Measurements from ENCODE around the gene CBX2. TPM values are rescaled to one million over a fixed set of nuclear protein-coding genes. Genes with fewer than 3 reads are reported as not detected.

The CBX2 gene
- total RNA-seq, 4 donors from 2014 or later = 4.6 to 12.9 (median 8.7) TPM

GRCh38 chr17:79824234-79824633 is 46.3 kb downstream of the CBX2 start:
- intact Hi-C loops (cut with DNase I) = no loop called here
- 95 to 96% methylated on average over 17 of the region's 17 CpGs for WGBS, 2 donors
- DNase-seq = no peak

GRCh38 chr17:79824893-79825579 is 47.1 kb downstream of the CBX2 start:
- intact Hi-C loops (cut with DNase I) = no loop called here
- H3K9me3 ChIP-seq = no peaks in the 10 kb centered on the region
- no peaks in the 10 kb centered on the region for H3K36me3 ChIP-seq
- TF ChIP-seq POLR2A (IDR thresholded peaks at IDR 0.05) = no peak
- peaks cover 0 to 7% (median 0%) of the 10 kb centered on the region in 3 donors for H3K4me1 ChIP-seq
- no peak for DNase-seq
- peaks cover 0 to 52% (median 0%) of the 10 kb centered on the region in 4 donors for H3K27me3 ChIP-seq
- no peak overlapping the region for H3K27ac ChIP-seq
- no peak overlapping the region for H3K4me3 ChIP-seq
- WGBS, 2 donors = 86 to 87% methylated on average over 4 to 5 of the region's 6 CpGs

More at GRCh38 chr17:79824234-79824633, 46.3 kb downstream of the CBX2 start:
- Histone ChIP-seq H3K27me3 (peaks cover 0 to 60% (median 0%) of the 10 kb centered on the region in 4 donors), H3K4me3 (no peak overlapping the region), H3K27ac (no peak overlapping the region), H3K9me3 (no peaks in the 10 kb centered on the region), H3K4me1 (peaks cover 0 to 7% (median 0%) of the 10 kb centered on the region in 3 donors), H3K36me3 (no peaks in the 10 kb centered on the region)
- TF ChIP-seq, protein P1, sequence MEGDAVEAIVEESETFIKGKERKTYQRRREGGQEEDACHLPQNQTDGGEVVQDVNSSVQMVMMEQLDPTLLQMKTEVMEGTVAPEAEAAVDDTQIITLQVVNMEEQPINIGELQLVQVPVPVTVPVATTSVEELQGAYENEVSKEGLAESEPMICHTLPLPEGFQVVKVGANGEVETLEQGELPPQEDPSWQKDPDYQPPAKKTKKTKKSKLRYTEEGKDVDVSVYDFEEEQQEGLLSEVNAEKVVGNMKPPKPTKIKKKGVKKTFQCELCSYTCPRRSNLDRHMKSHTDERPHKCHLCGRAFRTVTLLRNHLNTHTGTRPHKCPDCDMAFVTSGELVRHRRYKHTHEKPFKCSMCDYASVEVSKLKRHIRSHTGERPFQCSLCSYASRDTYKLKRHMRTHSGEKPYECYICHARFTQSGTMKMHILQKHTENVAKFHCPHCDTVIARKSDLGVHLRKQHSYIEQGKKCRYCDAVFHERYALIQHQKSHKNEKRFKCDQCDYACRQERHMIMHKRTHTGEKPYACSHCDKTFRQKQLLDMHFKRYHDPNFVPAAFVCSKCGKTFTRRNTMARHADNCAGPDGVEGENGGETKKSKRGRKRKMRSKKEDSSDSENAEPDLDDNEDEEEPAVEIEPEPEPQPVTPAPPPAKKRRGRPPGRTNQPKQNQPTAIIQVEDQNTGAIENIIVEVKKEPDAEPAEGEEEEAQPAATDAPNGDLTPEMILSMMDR (IDR thresholded peaks at IDR 0.05) = no peak
- TF ChIP-seq POLR2A (IDR thresholded peaks at IDR 0.05) = no peak

- TF ChIP-seq, protein P1 (IDR thresholded peaks at IDR 0.05) = no peak
- no peak for TF ChIP-seq POLR2A (IDR thresholded peaks at IDR 0.05)
- DNase-seq = no peak
- Histone ChIP-seq H3K36me3 (no peaks in the 10 kb centered on the region), H3K27me3 (peaks cover 0 to 49% (median 0%) of the 10 kb centered on the region in 4 donors), H3K9me3 (no peaks in the 10 kb centered on the region), H3K4me1 (peaks cover 0 to 10% (median 0%) of the 10 kb centered on the region in 3 donors), H3K27ac (no peak overlapping the region), H3K4me3 (no peak overlapping the region)
- intact Hi-C loops (cut with DNase I) = no loop called here
- 95% methylated on average over 3 to 4 of the region's 5 CpGs for WGBS, 2 donors
These were observed 47.6 kb downstream of the CBX2 start for GRCh38 chr17:79825580-79825921.

DNA sequence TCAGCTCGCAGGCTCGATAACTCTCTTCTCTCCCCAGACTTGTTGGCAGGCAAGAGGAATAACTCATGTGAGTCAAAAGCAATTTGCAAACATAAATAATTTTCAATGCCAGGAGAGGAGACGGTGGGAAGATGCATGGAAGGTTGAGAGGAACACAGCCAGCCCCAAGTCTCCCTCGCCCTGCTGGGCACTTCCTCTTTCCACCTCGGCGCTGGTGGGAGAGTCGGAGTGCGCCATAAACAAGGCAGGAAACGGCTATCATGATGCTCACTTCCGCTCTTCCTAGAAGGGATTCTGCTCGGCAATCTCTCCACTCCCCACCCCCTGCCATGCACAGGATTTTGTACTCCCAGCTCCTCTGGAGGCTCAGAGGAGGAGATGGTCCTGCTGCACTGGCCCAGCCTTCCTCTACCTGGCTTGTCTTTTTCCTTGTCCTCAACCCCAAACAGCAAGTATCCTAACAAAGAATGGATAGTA is 48.3 kb downstream of the CBX2 start:
- intact Hi-C loops (cut with DNase I) = no loop called here
- TF ChIP-seq, protein P1 (IDR thresholded peaks at IDR 0.05) = no peak
- no peak for TF ChIP-seq POLR2A (IDR thresholded peaks at IDR 0.05)
- no peak overlapping the region for H3K27ac ChIP-seq
- WGBS, 2 donors = 52 to 54% methylated on average over 11 of the region's 11 CpGs
- peaks cover 0 to 45% (median 0%) of the 10 kb centered on the region in 4 donors for H3K27me3 ChIP-seq
- no peaks in the 10 kb centered on the region for H3K36me3 ChIP-seq
- H3K4me3 ChIP-seq = no peak overlapping the region
- H3K9me3 ChIP-seq = no peaks in the 10 kb centered on the region
- peaks cover 2 to 17% (median 4%) of the 10 kb centered on the region in 3 donors for H3K4me1 ChIP-seq
- DNase-seq = no peak

DNA sequence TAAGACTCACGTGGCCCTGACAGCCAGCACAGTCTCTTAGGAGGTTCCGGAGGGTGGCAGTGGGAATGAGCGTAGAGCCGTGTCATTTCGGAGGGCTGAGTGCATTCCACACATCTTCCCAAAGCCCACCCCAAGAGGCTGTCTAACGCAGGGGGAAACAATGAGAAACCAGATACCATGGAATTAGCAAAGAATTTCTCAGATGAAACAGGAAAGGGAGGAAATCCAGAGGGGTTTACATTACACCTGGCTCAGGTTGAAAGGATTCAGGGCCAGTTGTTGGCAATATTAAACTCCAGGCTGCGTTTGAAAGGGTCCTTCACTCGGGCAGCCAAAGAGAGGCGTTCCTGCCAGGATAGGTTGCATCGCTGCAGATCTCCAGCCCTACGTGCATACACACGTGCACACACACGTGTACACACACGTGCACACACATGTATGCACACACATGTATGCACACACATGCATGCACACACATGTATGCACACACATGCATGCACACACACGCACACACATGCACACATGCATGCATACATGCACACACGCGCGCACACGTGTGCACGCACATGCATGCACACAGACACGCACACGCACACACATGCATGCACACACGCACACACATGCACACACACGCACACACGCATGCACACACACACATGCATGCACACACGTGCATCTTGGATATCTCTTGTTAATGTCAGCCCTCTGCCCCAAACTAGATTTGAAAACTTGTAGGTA is 49.1 kb downstream of the CBX2 start:
- Histone ChIP-seq H3K9me3 (no peaks in the 10 kb centered on the region), H3K36me3 (no peaks in the 10 kb centered on the region), H3K27me3 (peaks cover 0 to 42% (median 0%) of the 10 kb centered on the region in 4 donors), H3K4me3 (no peak overlapping the region), H3K4me1 (peaks cover 9 to 24% (median 10%) of the 10 kb centered on the region in 3 donors), H3K27ac (no peak overlapping the region)
- TF ChIP-seq POLR2A (IDR thresholded peaks at IDR 0.05) = no peak
- TF ChIP-seq, protein P1 (IDR thresholded peaks at IDR 0.05) = no peak
- intact Hi-C loops (cut with DNase I) = no loop called here
- WGBS, 2 donors = 81 to 85% methylated on average over 25 to 26 of the region's 26 CpGs
- no peak for DNase-seq
